Ovary (tissue), 9 donors: Measurements from ENCODE around the gene NEMP2. TPM values are rescaled to one million over a fixed set of nuclear protein-coding genes. Genes with fewer than 3 reads are reported as not detected.

Experiments
- DNase-seq, 5 donors: peaks; one replicate each; pipeline ENCODE4 v3.0.0-alpha.2; 2019 to 2020
- H3K27ac ChIP-seq, 2 donors: fragments of 200-600 bp; one replicate each; pipeline versions ENCODE4 v1.5.1 to v1.8.0; 2019 to 2022
- H3K27me3 ChIP-seq: fragments of 200-600 bp; one replicate; pipeline ENCODE4 v1.8.0; 2022
- H3K36me3 ChIP-seq: fragments of 200-600 bp; sonication (generic); one replicate; pipeline ENCODE4 v1.5.1; 2019
- H3K4me1 ChIP-seq: one replicate; pipeline ENCODE4 v1.8.1; 2013; ENCODE audit warnings: mild to moderate bottlenecking, moderate library complexity; ENCODE audit not compliant: insufficient read depth
- H3K4me3 ChIP-seq: fragments of 200-600 bp; sonication (generic); one replicate; pipeline ENCODE4 v1.5.1; 2017
- H3K9me3 ChIP-seq, 2 donors: fragments of 200-600 bp in 1 of 2; sonication (generic) in 1 of 2; one replicate each; pipeline versions ENCODE4 v1.5.1 to v1.8.1; 2013 to 2019; ENCODE audit warnings: mild to moderate bottlenecking in 1 of 2, moderate library complexity in 1 of 2
- CTCF ChIP-seq, 3 donors: fragments of 450-650 bp in 2 of 3; fragments of 200-600 bp in 1 of 3; IDR thresholded peaks; one replicate each; pipeline versions ENCODE4 v1.5.1 to v1.8.0; 2016 to 2022; ENCODE audit warnings: antibody characterized with exemption in 3 of 3, mild to moderate bottlenecking in 1 of 3
- EP300 ChIP-seq: sonication (generic); formaldehyde crosslinking; IDR thresholded peaks from one replicate; pipeline ENCODE4 v1.6.1; 2017; ENCODE audit warnings: antibody characterized with exemption
- POLR2A ChIP-seq: fragments of 450-650 bp; IDR thresholded peaks from one replicate; pipeline ENCODE4 v1.6.1; 2017; ENCODE audit warnings: antibody characterized with exemption, mild to moderate bottlenecking, moderate library complexity
- WGBS, 3 donors: extraction: QIAGEN DNeasy Blood & Tissue Kit in 1 of 3; methylation state at CpG; one replicate each; pipeline versions ENCODE4 v1.1.5 to v1.1.7; 2013 to 2017; 5-methylcytosine and 5-hydroxymethylcytosine counted together
- intact Hi-C, 4 donors: fragments of 100-400 bp; cut with DNase I; formaldehyde crosslinking; loops; one replicate each; pipeline versions ENCODE4 v1.11.0 to v1.15.1; 2022 to 2023
- polyA plus RNA-seq, 2 donors: library from polyadenylated mRNA; stranded (reverse); fragments of 200-250 nt in 1 of 2; fragments of 350-450 nt in 1 of 2; fragmentation: Illumina TruSeq in 1 of 2; extraction: RNeasy Lipid Tissue Mini Kit (QIAGEN cat#74804) in 1 of 2; gene quantifications; one replicate each; pipeline ENCODE4 v1.2.3, GENCODE V29; 2013 to 2014
- total RNA-seq, 7 donors: library from RNA; depleted of rRNA in 2 of 7; stranded (reverse); fragments of >200 nt in 2 of 7; fragmentation: NEBNext Ultra II Directional in 3 of 7; extraction: Animal tissue kit (Norgen Biotek cat#: 25700) in 3 of 7; gene quantifications; one replicate each; pipeline versions ENCODE4 v1.1.0 to v1.2.4, GENCODE V29; 2016 to 2023
- donor health status: DM: no; HTN: no; CAD: no; lungs with moderate emphysema.
- donor health status: DM: no; HTN: no; CAD: no.
- donor health status: Bipolar disorder and iron deficiency.
- donor health status: DM: yes; HTN: yes; CAD: no.
- donor health status: DM: no; HTN: no; CAD: no.
- donor health status: DM: yes; HTN: yes; CAD: no.

Gene NEMP2
- total and polyA plus RNA-seq, 9 donors = 1.4 to 6.4 (median 4.5) TPM

- H3K36me3 ChIP-seq = no peaks in the 10 kb centered on the region
- no peaks in the 10 kb centered on the region for H3K27me3 ChIP-seq
- intact Hi-C loops = no loop called here
- H3K4me1 ChIP-seq = peaks cover 6% of the 10 kb centered on the region
- no peak for TF ChIP-seq POLR2A
- no peak for TF ChIP-seq EP300
- no peak for TF ChIP-seq CTCF (IDR thresholded peaks at IDR 0.05)
- H3K4me3 ChIP-seq = no peak overlapping the region
- no peaks in the 10 kb centered on the region for H3K9me3 ChIP-seq
- no peak overlapping the region for H3K27ac ChIP-seq
- no peak for DNase-seq
Measured at GRCh38 chr2:190482451-190482850, 52.1 kb downstream of the NEMP2 start.

- H3K27ac ChIP-seq = no peak overlapping the region
- intact Hi-C loops = no loop called here
- H3K27me3 ChIP-seq = no peaks in the 10 kb centered on the region
- peaks cover 6% of the 10 kb centered on the region for H3K4me1 ChIP-seq
- TF ChIP-seq EP300 (no peak), POLR2A (no peak), CTCF (IDR thresholded peaks at IDR 0.05) (no peak)
- H3K36me3 ChIP-seq = no peaks in the 10 kb centered on the region
- DNase-seq = no peak
- no peak overlapping the region for H3K4me3 ChIP-seq
- WGBS, 3 donors = 69 to 99% (median 79%) methylated on average over 2 of the region's 2 CpGs
- H3K9me3 ChIP-seq = no peaks in the 10 kb centered on the region
Measured at GRCh38 chr2:190481339-190481738, 53.2 kb downstream of the NEMP2 start.

DNA sequence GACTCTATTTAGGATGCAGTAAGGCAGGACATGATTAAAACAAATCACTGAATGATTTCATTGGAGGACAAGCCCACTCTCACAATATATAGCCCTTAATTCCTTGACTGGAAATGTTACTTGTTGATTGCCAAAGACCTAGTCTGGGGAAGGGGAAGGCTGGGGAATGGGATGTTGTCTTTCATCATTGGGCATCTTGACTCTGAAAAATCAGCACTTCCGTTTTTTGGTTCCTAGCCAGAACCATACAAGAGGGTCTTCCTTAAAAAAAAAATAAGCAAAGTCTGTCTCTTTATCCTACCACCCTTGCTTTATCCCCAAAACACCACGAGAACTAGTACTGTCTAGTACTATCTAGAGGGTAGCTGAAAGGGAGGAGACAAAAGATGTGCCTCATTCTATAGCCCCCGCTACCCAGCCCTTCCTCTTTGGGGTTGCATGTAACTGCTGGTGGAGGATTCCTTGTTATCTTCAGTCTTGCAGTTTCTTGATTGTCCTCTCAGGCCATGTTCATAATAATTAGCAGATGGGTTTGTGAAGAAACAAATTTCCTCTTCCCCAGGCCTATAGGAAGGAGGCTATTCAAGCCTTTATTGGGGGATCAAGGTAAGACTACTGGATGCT is 55.8 kb downstream of the NEMP2 start:
- H3K27ac ChIP-seq = no peak overlapping the region
- peaks cover 6% of the 10 kb centered on the region for H3K4me1 ChIP-seq
- TF ChIP-seq POLR2A = no peak
- TF ChIP-seq CTCF (IDR thresholded peaks at IDR 0.05) = no peak
- TF ChIP-seq EP300 = no peak
- intact Hi-C loops = no loop called here
- H3K27me3 ChIP-seq = no peaks in the 10 kb centered on the region
- no peak for DNase-seq
- no peaks in the 10 kb centered on the region for H3K36me3 ChIP-seq
- H3K9me3 ChIP-seq = no peaks in the 10 kb centered on the region
- 69 to 77% (median 71%) methylated on average over 3 of the region's 3 CpGs for WGBS, 3 donors
- no peak overlapping the region for H3K4me3 ChIP-seq

- 13 to 27% (median 22%) methylated on average over 4 of the region's 4 CpGs for WGBS, 3 donors
- DNase-seq = no peak
- H3K4me3 ChIP-seq = no peak overlapping the region
- H3K9me3 ChIP-seq = no peaks in the 10 kb centered on the region
- peak overlapping the region in 1 of 2 donors; percentile 23 for H3K27ac ChIP-seq
- no peaks in the 10 kb centered on the region for H3K27me3 ChIP-seq
- TF ChIP-seq EP300 (no peak), POLR2A (no peak), CTCF (IDR thresholded peaks at IDR 0.05) (no peak)
- H3K36me3 ChIP-seq = no peaks in the 10 kb centered on the region
- peaks cover 6% of the 10 kb centered on the region for H3K4me1 ChIP-seq
- intact Hi-C loops = no loop called here
Measured at GRCh38 chr2:190477661-190478454, 56.7 kb downstream of the NEMP2 start.
